HG03342 (cell line): ENCODE results near the gene MANSC4.
A peak's percentile ranks its signal among the peaks of the same experiment; 100 is the strongest.

Experiments
- ATAC-seq: cut with Tn5 transposase; IDR thresholded peaks from one replicate; pipeline ENCODE4 v1.9.1; 2021; ENCODE audit warnings: mild to moderate bottlenecking, moderate library complexity; ENCODE audit not compliant: unreplicated experiment

Gene MANSC4

GRCh38 chr12:27779920-27780611, at the start of gene MANSC4, which contains the start of gene KLHL42:
Gene MANSC4, minus strand, starts transcription at chr12:27780236. Its CDS starts 8,960 bp downstream, at chr12:27771276.
Gene KLHL42, plus strand, starts transcription at chr12:27780233. Its CDS starts 98 bp downstream, at chr12:27780331.
- peak; percentile 78 for ATAC-seq

- no peak for ATAC-seq
Observed at GRCh38 chr12:27828196-27828595, 48.2 kb upstream of the MANSC4 start.

- ATAC-seq, result no peak
Observed at GRCh38 chr12:27826076-27826475, 46.0 kb upstream of the MANSC4 start.

GRCh38 chr12:27824126-27824842, 44.2 kb upstream of the MANSC4 start:
- peak; percentile 55 for ATAC-seq

- no peak for ATAC-seq
Observed at GRCh38 chr12:27823038-27823437, 43.0 kb upstream of the MANSC4 start.

- ATAC-seq, result peak; percentile 77
Observed at GRCh38 chr12:27822076-27822712, 42.2 kb upstream of the MANSC4 start.

- ATAC-seq, result no peak
Observed at GRCh38 chr12:27821259-27821973, 41.4 kb upstream of the MANSC4 start.

- no peak for ATAC-seq
Observed at GRCh38 chr12:27820564-27820963, 40.5 kb upstream of the MANSC4 start.

GRCh38 chr12:27818401-27818918, 38.4 kb upstream of the MANSC4 start:
- no peak for ATAC-seq

- ATAC-seq, result no peak
Observed at GRCh38 chr12:27817766-27818165, 37.7 kb upstream of the MANSC4 start.

- no peak for ATAC-seq
Observed at GRCh38 chr12:27814851-27815591, 35.0 kb upstream of the MANSC4 start.

- no peak for ATAC-seq
Observed at GRCh38 chr12:27814411-27814810, 34.4 kb upstream of the MANSC4 start.

- ATAC-seq, result no peak
Observed at GRCh38 chr12:27812502-27812901, 32.5 kb upstream of the MANSC4 start.

- ATAC-seq, result no peak
Observed at GRCh38 chr12:27810756-27811155, 30.7 kb upstream of the MANSC4 start.

- ATAC-seq, result no peak
Observed at GRCh38 chr12:27808841-27809240, 28.8 kb upstream of the MANSC4 start.

- ATAC-seq, result no peak
Observed at GRCh38 chr12:27807063-27807703, 27.1 kb upstream of the MANSC4 start.

- no peak for ATAC-seq
Observed at GRCh38 chr12:27806259-27806658, 26.2 kb upstream of the MANSC4 start.

- no peak for ATAC-seq
Observed at GRCh38 chr12:27805238-27805637, 25.2 kb upstream of the MANSC4 start.

- ATAC-seq, result no peak
Observed at GRCh38 chr12:27802936-27803335, 22.9 kb upstream of the MANSC4 start.

GRCh38 chr12:27802511-27802910, 22.5 kb upstream of the MANSC4 start:
- no peak for ATAC-seq
